Activated gamma-delta T cell treated with anti-CD3 and anti-CD28 coated beads, Interleukin-2, amount 50 U/mL, for 16 hours (primary cell): ENCODE measurements around the gene PPP1R16B.
A peak's percentile ranks its signal among the peaks of the same experiment; 100 is the strongest.

Source experiments
- DNase-seq: peaks from one replicate; pipeline ENCODE4 v3.0.0-alpha.2; 2020; ENCODE audit warnings: low read depth

The PPP1R16B gene

GRCh38 chr20:38827770-38828281 lies 22.3 kb downstream of the PPP1R16B start:
- no peak for DNase-seq

DNA sequence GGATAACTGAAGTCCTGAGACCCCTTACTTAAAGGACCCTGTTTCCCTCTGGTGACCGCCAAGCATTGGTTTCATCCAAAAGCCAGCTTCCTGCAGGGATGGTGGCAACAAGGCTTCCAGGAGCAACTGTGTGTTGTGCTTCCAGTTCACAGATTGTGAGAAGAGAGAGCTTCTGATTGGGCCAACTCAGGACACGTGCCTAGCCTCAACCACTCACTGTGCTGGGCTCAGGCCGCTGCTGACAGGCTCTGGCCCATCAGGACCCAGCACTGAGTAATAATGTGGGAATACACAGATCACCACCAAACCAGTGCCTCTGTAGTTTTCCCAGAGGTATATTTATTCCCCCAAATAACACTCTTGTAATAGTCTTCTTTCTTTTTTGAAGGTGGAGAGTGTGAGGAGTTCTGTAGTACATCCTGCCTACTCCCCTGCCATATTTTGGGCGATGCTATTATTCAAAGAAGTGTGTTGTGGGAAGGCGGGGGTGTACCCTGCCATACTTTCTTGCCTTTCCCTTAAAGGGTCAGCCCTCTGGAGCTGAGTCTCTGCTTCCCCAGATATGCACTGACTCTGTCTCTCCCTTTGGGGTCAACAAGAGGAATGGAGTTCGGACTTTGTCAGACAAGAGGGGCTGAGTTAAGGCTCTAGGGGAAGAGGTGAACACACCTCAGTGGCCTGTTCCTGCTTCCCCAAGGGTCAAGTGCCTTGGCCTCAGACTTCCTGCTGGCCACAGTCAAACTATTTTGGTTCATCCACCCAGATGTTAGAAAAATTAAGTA lies 23.2 kb downstream of the PPP1R16B start:
- no peak for DNase-seq

DNA sequence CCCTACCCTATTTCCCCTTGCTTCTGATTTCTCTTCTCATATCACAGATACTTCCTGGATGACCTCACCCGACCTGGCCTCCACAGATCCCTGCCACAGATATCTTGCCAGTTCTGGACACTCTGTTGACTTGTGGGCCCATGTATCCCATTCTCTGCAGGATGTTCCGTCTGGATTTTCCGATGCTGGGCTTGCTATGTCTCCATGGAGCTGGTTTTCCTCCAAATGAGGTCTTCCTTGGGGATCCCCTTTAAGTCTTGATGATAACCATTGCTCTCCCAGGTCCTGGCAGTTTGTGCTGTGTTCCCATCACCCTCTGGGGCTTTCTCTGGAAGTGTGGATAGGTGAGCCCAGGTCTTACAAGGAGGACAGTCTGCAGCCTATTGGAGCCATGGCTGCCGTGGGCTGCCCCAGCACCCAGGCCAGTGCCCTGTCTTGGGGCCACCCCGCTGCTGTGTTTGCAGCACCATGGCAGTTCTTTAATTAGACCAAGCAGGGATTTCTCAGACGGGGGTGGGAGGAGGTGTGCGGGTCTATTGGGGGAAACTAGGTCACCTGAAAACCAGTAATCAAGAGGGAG lies 23.9 kb downstream of the PPP1R16B start:
- no peak for DNase-seq

DNA sequence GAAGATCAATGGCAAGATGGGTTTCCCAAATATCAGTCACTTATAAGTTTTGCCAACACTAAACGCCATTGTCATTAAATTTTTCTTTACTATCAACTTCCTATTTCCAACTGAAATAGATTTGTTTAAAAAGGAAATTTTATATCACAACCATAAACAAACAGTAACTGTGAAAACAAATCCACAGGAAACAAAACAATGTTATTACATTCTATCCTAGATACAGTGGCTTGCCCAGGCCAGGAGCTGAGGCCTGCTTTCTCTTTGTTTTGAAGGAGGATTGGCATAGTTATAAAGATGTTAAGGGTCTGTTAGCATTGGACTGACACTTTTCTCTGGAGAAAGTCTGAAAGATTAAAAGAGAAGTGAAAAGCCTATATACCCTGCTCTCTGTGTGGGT lies 24.9 kb downstream of the PPP1R16B start:
- no peak for DNase-seq

DNA sequence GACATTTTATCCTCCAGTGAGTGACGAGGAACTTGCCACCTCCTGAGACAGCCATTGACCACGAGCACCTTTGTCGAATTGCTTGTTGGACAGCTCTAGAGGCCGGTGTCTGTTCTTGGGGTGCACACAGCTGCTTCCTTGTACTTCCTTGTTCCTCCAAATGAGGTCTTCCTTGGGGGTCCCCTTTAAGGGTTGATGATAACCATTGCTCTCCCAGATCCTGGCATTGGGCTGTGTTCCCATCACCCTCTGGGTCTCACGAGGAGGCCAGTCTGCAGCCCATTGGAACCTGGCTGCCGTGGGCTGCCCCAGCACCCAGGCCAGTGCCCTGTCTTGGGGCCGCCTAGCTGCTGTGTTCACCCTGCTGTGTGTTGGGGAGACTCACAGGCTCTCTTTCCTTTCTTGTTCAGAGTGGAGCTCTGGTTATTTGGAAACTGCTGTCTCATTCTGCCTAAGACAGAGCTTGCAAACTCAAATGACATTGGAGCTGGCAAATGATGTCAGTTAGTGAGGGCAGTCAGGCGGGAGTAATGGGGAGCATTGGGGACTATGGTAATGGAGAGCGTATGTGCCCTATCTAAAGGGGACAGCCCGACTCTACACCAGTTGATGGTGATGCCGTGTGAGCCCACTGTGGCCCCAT lies 25.7 kb downstream of the PPP1R16B start:
- DNase-seq, result no peak

GRCh38 chr20:38831995-38832620 lies 26.6 kb downstream of the PPP1R16B start:
- no peak for DNase-seq

DNA sequence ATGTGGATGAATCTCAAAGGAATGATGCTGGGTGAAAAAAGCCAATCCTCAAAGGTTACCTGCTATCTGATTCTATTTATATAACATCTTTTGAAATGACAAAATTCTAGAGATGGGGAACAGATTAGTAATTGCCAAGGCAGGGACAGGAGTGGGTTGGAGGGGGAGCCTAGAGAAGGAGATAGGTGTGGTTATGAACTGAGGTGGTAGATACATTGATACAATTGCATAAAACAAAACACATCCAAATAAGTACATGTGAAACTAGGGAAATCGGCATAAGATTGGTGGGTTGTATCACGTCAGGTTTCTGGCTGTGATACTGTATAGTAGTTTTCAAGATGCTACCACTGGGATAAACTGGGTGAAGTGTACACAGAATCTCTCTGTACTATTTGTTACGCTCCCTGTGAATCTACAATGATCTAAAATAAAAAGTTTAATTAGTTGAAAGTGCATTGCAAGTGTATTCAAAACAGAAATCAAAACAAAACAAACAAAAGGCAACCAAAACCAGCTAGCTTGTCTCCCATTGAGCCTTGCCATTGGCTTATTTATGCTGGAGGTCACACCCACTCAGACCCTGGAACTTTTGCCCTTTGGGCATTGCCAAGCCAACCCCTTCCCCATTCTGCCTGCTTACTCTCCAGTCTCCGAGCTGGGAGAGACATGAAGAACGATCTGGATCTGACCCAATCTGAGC lies 27.8 kb downstream of the PPP1R16B start:
- no peak for DNase-seq

GRCh38 chr20:38833857-38834164 lies 28.3 kb downstream of the PPP1R16B start:
- DNase-seq, result no peak

- DNase-seq, result no peak
Measured at GRCh38 chr20:38834868-38835267, 29.4 kb downstream of the PPP1R16B start.

DNA sequence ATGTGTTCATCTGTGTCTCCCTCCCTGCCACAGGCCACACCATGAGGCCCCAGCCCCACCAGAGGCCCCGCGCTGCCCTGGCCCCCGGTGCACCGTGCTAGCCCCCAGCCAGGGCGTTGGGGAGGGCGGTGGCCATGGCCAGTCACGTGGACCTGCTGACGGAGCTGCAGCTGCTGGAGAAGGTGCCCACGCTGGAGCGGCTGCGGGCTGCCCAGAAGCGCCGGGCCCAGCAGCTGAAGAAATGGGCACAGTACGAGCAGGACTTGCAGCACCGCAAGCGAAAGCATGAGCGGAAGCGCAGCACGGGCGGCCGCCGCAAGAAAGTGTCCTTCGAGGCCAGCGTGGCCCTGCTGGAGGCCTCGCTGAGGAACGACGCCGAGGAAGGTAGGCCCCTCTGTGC lies 30.3 kb downstream of the PPP1R16B start:
- no peak for DNase-seq

GRCh38 chr20:38836991-38837390 lies 31.5 kb downstream of the PPP1R16B start:
- no peak for DNase-seq

DNA sequence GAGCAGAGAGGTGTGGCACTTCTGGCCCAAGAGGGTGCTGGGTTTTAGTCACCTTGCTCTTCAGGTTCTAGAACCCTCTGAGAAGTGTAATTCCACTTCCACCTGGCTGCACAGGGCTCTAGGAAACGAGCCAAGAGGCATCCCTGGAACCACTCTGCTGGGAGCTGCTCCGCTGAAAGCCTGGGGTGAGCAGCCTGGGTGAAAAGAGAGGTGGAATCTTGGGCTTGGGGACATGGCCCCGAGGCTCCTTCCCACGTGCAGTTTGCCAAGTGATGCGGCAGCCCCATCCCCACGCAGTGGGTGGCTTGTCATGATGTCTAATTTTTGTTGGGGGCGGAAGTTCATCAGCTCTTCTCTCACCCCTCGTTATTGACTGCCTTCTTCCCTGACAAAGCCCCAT lies 32.8 kb downstream of the PPP1R16B start:
- DNase-seq, result no peak

GRCh38 chr20:38839563-38839962 lies 34.1 kb downstream of the PPP1R16B start:
- no peak for DNase-seq

DNA sequence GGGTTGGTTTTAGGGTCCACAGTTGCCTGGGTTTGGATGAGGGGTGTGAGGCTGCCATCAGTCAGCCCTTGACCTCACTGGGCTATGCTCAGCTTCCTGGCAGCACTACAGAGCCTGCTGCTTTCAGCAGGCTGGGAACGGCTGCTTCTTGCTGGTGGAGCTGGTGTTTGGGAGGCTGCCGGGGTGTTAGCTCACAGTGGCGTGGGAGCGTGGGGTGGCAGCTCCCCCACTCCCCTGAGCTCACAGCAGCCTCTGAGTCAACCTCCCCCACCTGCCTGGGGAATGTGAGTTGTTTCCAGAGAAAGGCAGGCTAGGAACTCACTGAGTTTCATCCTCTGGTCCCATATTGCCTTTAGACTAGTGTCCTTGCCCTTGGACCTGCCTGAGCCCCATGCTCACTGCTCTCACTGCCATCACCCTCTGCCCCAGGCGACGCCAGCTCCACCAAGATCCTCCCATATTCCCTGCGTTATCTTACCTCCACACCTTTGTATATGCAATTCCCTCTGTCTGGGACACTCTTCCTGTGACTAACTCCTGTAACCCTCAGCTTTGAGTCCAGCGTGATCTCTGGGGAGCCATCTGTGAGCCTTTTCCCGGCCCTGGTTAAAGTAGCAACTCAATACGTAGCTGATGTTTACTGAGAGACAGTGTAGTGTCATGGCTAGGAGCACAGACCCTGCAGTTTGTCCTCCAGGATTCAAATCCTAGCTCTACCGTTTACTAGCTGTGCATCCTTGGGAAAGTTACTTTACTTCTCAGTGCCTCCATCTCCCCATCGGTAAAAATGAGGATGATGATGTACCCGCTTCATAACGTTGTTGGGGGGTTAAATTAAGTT lies 34.8 kb downstream of the PPP1R16B start:
- peak; percentile 15 for DNase-seq

GRCh38 chr20:38840894-38841470 lies 35.5 kb downstream of the PPP1R16B start:
- DNase-seq, result no peak

GRCh38 chr20:38841570-38841969 lies 36.1 kb downstream of the PPP1R16B start:
- DNase-seq, result no peak

DNA sequence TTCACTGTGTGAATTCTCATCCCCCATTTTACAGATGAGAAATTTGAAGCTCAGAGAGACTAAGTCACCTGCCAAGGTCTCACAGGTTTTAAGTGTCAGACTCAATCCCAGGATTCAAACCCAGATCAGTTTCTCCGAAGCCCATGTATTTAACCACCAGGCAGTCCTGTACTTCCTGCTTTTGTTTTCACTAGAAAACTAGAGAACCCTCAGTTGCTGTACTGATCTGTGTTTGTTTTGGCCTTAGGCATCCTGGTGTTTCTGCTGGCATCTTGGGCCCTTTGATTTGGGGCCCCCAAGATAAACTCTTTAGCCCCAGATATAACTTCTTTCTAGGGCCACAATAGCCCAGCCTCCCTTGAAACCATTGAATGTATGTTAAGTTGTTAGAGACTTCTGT lies 36.5 kb downstream of the PPP1R16B start:
- DNase-seq, result no peak

- peak; percentile 27 for DNase-seq
Measured at GRCh38 chr20:38842558-38842981, 37.1 kb downstream of the PPP1R16B start.

DNA sequence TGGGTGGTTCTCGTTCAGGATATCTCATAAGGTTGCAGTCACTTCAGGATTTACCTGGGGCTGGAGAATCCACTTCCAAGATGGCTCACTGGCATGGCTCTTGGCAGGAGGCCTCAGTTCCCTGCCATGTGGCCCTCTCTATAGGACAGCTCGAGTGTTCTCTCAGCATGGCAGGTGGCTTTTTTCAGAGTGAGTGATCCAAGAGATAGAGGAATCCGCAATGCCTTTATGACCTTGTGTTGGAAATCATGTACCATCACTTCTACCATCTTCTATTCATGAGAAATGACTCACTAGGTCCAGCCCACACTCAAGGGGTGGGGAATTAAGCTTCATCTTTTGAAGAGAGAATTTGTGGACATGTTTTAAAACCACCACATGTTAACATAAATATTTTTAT lies 37.8 kb downstream of the PPP1R16B start:
- peak; percentile 21 for DNase-seq

DNA sequence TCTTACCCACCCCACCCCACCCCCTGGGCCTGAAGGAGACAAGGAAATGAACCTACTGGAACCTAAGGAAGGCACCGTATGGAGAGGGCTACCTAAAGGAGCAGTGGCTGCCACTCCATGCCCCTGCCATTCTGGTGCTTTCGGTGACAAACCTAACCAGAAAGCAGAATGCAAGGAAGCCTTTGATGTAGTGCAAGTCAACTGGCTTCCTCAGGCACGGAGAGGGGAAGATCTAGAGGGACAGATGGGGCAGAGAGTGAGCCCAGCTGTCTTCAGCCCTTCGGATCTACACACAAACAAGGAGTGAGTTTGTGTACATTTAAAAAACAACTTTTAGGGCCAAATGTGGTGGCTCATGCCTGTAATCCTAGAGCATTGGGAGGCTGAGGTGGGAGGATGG lies 39.5 kb downstream of the PPP1R16B start:
- no peak for DNase-seq

GRCh38 chr20:38847840-38848239 lies 42.3 kb downstream of the PPP1R16B start:
- no peak for DNase-seq
